Epithelial cell of proximal tubule (primary cell): ENCODE data around the gene DAAM1. TPM values are rescaled to one million over a fixed set of nuclear protein-coding genes. Genes with fewer than 3 reads are reported as not detected.

ENCODE experiments used
- DNase-seq: peaks from one replicate; pipeline ENCODE4 v3.0.0-alpha.2; 2011; ENCODE audit warnings: low read depth
- H3K4me3 ChIP-seq: 2 replicates; pipeline ENCODE4 v1.5.1; 2011; ENCODE audit warnings: low read depth, mild to moderate bottlenecking, low read length
- CTCF ChIP-seq: conservative IDR thresholded peaks from 2 replicates; pipeline ENCODE4 v1.5.1; 2012; ENCODE audit warnings: low read depth, mild to moderate bottlenecking, low read length
- total RNA-seq: library from RNA; depleted of rRNA; stranded (reverse); fragments of >200 nt; gene quantifications from 2 replicates; pipeline ENCODE4 v1.2.3, GENCODE V29; 2015

DAAM1 gene
- total RNA-seq, 1 donor from 2014 or later: 17.5 TPM

- no peak overlapping the region for H3K4me3 ChIP-seq
- no peak for DNase-seq
- TF ChIP-seq CTCF: no peak
Observed at GRCh38 chr14:59185676-59186075, 2.8 kb upstream of the DAAM1 start.

DNA sequence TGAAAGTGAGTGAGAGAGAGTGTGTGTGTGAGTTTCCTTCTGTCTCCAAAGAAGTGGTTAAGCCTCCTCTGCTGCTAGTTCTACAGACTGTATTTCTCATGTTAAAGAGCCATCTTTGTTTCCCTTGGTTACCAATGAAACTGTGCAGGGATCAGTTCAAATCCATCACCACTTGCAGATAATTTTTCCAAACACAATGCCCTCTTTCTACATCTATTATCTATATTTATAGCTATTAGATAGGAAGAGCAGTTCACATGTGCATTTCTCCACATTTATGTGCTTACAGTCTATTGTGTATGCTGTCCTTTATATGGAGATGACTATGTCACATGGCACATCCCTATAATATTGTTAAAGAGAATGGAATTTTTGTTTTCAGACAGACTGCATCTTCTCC is 2.2 kb upstream of the DAAM1 start:
- TF ChIP-seq CTCF: no peak
- no peak overlapping the region for H3K4me3 ChIP-seq
- no peak for DNase-seq

GRCh38 chr14:59187118-59187517 is 1.3 kb upstream of the DAAM1 start:
- H3K4me3 ChIP-seq: no peak overlapping the region
- DNase-seq: no peak
- TF ChIP-seq CTCF: no peak

DNA sequence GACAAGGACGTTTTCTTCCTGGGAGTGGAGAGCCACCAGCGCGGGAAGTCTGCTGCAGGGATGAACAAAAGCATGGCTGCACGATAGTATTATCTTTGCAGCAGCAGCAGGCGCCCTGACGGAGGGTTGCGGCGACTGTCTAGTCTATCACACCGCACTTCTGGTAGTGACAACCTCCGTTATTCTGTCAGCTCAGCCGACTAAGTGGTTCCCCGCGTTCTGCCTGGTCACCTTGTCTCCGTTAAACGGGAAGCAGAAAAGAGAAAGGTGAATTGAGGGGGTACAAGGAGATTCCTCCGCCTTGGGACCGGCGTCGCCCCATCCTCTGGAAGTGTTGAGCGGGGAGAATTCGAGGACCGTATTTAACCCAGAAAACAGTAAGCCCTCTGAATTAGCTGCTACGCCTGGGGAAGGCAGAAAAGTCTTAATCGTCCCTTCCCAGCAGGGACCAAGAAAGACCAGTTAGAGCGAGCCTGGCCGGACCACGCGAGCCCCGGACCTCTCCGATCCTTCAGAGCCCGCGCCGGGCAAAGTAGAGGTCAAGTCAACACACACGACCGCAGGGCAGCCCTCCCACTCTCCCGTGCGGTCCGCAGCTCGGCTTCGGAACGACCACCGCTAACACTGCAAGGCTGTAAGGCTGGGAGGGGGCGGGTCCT is 536 bp upstream of the DAAM1 start:
- no peak for DNase-seq
- no peak for TF ChIP-seq CTCF

DNA sequence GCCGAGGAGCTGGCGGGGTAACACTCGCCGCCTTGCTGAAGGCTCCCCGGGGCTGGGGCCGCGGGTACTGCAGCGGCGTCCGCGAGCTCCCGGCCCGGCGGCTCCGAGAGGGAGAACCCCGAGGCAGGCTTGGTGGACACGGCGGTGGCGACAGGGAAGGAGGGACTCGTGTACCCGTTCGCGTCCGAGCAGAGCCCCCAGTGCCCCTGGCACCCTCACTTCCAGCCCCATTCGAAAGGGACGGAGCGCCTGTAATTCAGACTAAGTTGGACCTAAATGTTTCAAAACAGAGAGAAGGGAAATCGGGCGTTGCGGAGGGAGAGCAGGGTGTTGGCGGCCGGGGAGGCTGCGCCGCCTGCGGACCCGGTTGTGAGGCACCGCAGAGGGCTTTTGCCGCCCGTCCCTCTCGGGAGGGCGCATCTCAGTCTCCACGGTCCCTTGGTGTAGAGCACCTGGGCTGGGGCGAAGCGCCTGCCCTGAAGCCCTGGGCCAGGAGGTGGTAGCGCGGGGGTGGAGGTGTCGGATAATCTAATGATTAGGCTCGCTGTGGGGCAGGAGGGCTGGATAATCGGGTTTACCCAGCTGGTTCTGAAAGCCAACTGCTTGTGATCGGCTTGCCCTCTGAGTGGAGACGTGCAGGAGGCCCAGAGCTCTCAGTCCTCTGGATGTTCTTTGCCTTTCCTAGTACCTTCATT is 771 bp downstream of the DAAM1 start:
- no peak for DNase-seq
- no peak for TF ChIP-seq CTCF
- peak overlapping the region; percentile 81 for H3K4me3 ChIP-seq

More for the DNA sequence above, 536 bp upstream of the DAAM1 start:
- peak overlapping the region; percentile 81 for H3K4me3 ChIP-seq

GRCh38 chr14:59189786-59190368 is 1.4 kb downstream of the DAAM1 start:
- peak; percentile 78 for DNase-seq
- peak overlapping the region; percentile 81 for H3K4me3 ChIP-seq
- no peak for TF ChIP-seq CTCF
